Measurements from ENCODE around the gene ZFC3H1. TPM values are rescaled to one million over a fixed set of nuclear protein-coding genes. Genes with fewer than 3 reads are reported as not detected.

Gene ZFC3H1
- total RNA-seq, 1 experiment from 2014 or later = 53.4 TPM

DNA sequence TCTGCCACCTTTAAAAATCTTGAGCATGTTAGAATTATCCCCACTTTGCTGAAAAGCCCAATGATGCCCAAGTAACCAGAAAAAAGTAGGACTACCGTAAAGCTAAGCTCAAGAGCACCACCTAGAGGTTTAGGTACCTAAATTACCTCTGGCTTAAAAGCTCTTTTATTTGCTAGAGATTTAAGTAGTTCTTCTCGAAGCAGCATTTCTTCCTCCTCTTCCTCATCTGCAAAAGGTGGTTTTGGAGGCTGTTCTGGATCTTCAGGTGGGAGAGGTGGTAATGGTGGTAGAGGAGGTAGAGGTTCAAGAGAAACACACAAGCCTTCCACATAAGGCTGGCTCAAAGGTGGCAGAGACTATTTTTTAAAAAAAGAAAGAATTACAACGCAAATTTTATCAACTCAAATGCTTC is 26.9 kb downstream of the ZFC3H1 start:
- Histone ChIP-seq H2AFZ (no peak overlapping the region), H3K4me2 (no peak overlapping the region), H3K27ac (no peak overlapping the region), H3K27me3 (ENCODE audit: insufficient read depth, low read depth) (no peaks in the 10 kb centered on the region), H3K9me2 (ENCODE audit: insufficient read depth) (no peaks in the 10 kb centered on the region), H3K9me3 (ENCODE audit: insufficient read depth, low read depth) (no peaks in the 10 kb centered on the region), H3K36me3 (ENCODE audit: low read depth) (peaks cover 52% of the 10 kb centered on the region), H3K4me3 (no peak overlapping the region), H3F3A (ENCODE audit: insufficient read depth, low read depth) (peaks cover 15% of the 10 kb centered on the region; the same call in 1 of the 2 replicates), H3K4me1 (replicated peaks; ENCODE audit: insufficient read depth) (no peaks in the 10 kb centered on the region), H3K79me2 (ENCODE audit: low read depth) (no peaks in the 10 kb centered on the region), H4K20me1 (ENCODE audit: insufficient read depth) (peaks cover 14% of the 10 kb centered on the region)
- intact Hi-C loops (cut with micrococcal nuclease; ENCODE audit: unreplicated experiment) = loop anchor here (5.0 to 10.0 kb wide), 3 partner anchors 111 to 422 kb away; no protein-coding TSS in a partner anchor
- ChIA-PET CTCF (interaction anchor here (0.7 to 1.3 kb wide), 3 partner anchors 27 to 110 kb away, joined by 3 to 12 read pairs (median 5); partner anchors contain the start of genes THAP2 and ZFC3H1), POLR2A (ENCODE audit: unreplicated experiment) (interaction anchor here (0.6 to 0.7 kb wide), 3 partner anchors 15 to 776 kb away, joined by 3 to 7 read pairs (median 4); no protein-coding TSS in a partner anchor)
- TF ChIP-seq EZH2 (IDR thresholded peaks at IDR 0.05; ENCODE audit: low read depth) = no peak
- TF ChIP-seq, protein P1, sequence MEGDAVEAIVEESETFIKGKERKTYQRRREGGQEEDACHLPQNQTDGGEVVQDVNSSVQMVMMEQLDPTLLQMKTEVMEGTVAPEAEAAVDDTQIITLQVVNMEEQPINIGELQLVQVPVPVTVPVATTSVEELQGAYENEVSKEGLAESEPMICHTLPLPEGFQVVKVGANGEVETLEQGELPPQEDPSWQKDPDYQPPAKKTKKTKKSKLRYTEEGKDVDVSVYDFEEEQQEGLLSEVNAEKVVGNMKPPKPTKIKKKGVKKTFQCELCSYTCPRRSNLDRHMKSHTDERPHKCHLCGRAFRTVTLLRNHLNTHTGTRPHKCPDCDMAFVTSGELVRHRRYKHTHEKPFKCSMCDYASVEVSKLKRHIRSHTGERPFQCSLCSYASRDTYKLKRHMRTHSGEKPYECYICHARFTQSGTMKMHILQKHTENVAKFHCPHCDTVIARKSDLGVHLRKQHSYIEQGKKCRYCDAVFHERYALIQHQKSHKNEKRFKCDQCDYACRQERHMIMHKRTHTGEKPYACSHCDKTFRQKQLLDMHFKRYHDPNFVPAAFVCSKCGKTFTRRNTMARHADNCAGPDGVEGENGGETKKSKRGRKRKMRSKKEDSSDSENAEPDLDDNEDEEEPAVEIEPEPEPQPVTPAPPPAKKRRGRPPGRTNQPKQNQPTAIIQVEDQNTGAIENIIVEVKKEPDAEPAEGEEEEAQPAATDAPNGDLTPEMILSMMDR (conservative IDR thresholded peaks at IDR 0.05) = peak; percentile 76
- no TSS peak for BruUV-seq (replicated peaks)
- peak in 1 of 2 experiments; percentile 53 for DNase-seq

DNA sequence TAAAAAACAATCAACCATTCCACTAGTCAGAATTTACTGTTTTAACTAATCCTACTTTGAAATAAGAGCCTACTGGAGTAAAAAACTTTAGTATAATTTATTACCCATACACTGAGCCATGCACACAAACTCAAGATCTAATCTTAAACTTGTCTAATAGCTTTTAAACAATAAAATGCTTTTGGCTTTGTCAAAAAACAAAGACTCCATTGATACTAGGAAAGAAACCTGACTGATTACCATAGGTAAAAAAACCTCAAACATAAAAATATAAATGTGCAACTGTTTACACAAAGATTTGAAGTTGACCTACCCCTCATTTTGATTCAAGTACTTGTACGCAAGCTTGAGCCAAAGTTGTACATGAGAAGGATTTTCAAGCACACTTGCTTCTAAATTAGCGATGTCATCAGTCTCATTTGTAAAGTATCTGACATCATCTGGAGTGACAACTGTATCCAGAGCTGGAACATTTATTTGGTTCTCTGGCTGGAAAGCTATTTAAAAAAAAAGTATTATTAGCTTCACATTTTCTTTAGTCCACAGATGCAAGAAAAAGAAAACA is 36.1 kb downstream of the ZFC3H1 start:
- Histone ChIP-seq H3K9me3 (ENCODE audit: insufficient read depth, low read depth) (no peaks in the 10 kb centered on the region), H3K79me2 (ENCODE audit: low read depth) (no peaks in the 10 kb centered on the region), H3K4me3 (no peak overlapping the region), H3K4me1 (replicated peaks; ENCODE audit: insufficient read depth) (no peaks in the 10 kb centered on the region), H4K20me1 (ENCODE audit: insufficient read depth) (peaks cover 11% of the 10 kb centered on the region; the same call in 1 of the 2 replicates), H2AFZ (no peak overlapping the region), H3K4me2 (no peak overlapping the region), H3K36me3 (ENCODE audit: low read depth) (peaks cover 74% of the 10 kb centered on the region), H3K9me2 (ENCODE audit: insufficient read depth) (no peaks in the 10 kb centered on the region), H3K27me3 (ENCODE audit: insufficient read depth, low read depth) (no peaks in the 10 kb centered on the region), H3F3A (ENCODE audit: insufficient read depth, low read depth) (no peaks in the 10 kb centered on the region), H3K27ac (no peak overlapping the region)
- intact Hi-C loops (cut with micrococcal nuclease; ENCODE audit: unreplicated experiment) = no loop called here
- POLR2A ChIA-PET (ENCODE audit: unreplicated experiment) = interaction anchor here (0.6 kb wide), 1 partner anchor 1307 kb away, joined by 3 read pairs; no protein-coding TSS in a partner anchor
- BruUV-seq (replicated peaks) = no TSS peak
- CTCF ChIA-PET = no interaction called here
- no peak for DNase-seq
- TF ChIP-seq, protein P1 (conservative IDR thresholded peaks at IDR 0.05) = no peak
- no peak for TF ChIP-seq EZH2 (IDR thresholded peaks at IDR 0.05; ENCODE audit: low read depth)

DNA sequence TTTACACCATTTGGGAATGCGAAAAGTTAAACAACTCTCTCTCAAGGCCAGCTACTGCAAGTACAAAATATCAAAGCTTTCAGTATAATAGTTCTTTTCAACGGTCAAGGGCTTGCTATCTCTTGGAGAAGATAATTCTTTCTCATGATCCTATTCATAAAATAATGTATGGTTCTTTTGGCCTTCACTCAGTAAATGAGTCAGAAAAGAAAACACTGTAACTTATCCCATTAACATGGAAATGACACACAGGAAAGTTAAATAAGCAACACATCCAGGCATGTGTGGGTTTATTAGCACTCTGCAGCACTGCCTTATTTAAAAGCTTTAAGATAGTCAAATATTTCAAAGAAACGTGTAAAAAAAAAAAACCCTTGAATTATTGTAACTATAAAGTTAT is 36.9 kb downstream of the ZFC3H1 start:
- no TSS peak for BruUV-seq (replicated peaks)
- Histone ChIP-seq H3K4me3 (no peak overlapping the region), H3K79me2 (ENCODE audit: low read depth) (no peaks in the 10 kb centered on the region), H3K9me2 (ENCODE audit: insufficient read depth) (no peaks in the 10 kb centered on the region), H3K27ac (no peak overlapping the region), H3K36me3 (ENCODE audit: low read depth) (peaks cover 74% of the 10 kb centered on the region), H3K27me3 (ENCODE audit: insufficient read depth, low read depth) (no peaks in the 10 kb centered on the region), H3K4me2 (no peak overlapping the region), H4K20me1 (ENCODE audit: insufficient read depth) (peaks cover 11% of the 10 kb centered on the region; the same call in 1 of the 2 replicates), H2AFZ (no peak overlapping the region), H3F3A (ENCODE audit: insufficient read depth, low read depth) (no peaks in the 10 kb centered on the region), H3K9me3 (ENCODE audit: insufficient read depth, low read depth) (no peaks in the 10 kb centered on the region), H3K4me1 (replicated peaks; ENCODE audit: insufficient read depth) (no peaks in the 10 kb centered on the region)
- intact Hi-C loops (cut with micrococcal nuclease; ENCODE audit: unreplicated experiment) = no loop called here
- POLR2A ChIA-PET (ENCODE audit: unreplicated experiment) = no interaction called here
- CTCF ChIA-PET = no interaction called here
- TF ChIP-seq, protein P1 (conservative IDR thresholded peaks at IDR 0.05) = no peak
- TF ChIP-seq EZH2 (IDR thresholded peaks at IDR 0.05; ENCODE audit: low read depth) = no peak
- no peak for DNase-seq
